Stimulated activated CD4-positive, alpha-beta T cell treated with anti-CD3 and anti-CD28 coated beads, Interleukin-2, amount 100 ng/mL, for 48 hours (primary cell): ENCODE results near the gene C1orf74.

ENCODE experiments used
- DNase-seq, 2 donors: peaks; one replicate each; pipeline ENCODE4 v3.0.0-alpha.2; 2020

C1orf74 gene

DNA sequence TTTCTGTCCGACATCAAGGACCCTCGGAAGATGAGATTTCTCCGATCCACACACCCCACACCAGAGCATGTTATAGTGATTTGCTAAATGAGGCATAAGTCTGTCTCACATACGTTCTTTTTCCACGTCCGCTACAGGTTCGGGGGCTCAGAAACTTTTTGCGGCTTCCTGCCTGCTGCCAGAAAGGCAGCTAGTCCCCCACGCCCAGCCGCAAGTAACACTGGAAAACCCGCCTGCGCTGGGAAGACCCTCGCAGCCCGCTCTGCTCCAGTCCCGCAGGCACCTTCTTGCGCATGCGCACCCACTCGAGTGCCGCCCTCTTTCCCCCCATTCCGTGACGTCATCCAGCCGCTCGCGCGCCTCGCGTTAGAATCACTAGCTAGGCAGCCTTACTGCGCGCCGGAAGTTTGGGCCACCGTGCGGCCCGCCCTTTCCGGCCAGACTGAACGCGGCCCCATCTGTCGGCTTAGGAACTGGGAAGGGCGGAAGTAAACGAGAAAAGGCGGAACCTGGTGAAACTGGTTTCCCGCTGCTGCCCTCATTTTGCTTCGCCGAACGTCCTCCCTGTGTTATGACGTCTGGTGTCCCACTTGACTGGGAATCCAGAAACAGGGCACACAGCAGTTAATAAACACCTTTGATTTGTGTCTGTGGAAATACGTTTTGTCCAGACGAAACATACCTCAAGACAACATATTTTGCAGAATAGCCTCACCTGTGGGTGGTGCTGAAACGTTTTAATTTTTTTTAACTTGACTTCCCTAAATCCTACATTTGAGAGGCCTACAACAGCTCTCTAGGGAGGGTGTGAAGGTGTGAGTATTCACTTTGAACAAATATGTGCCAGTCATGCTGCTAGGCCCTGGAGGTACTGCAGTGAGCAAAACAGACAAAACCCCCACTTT lies at the start of gene C1orf74:
Gene C1orf74, minus strand, starts transcription at position 295 of the 905 bp plus-strand sequence. CDS start 925 bp downstream, outside the sequence.
- DNase-seq = peak; percentile 99

DNA sequence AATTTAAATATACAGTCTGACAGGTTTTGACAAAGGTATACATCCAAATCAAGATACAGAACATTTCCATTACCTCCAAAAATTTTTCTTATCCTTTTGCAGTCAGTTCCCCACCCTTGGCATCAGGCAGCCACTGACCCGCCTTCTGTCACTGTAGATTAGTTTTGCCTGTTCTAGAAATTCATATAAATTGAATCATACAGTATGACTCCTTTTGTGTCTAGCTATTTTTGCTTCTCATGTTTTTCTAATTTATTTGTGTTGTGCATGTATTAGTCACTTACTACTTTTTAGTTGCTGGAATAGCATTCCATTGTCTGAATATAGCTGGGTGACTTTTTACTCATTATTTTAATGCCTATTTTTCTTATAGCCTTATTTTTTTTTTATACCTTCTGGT lies 47.3 kb upstream of the C1orf74 start:
- DNase-seq = no peak

DNA sequence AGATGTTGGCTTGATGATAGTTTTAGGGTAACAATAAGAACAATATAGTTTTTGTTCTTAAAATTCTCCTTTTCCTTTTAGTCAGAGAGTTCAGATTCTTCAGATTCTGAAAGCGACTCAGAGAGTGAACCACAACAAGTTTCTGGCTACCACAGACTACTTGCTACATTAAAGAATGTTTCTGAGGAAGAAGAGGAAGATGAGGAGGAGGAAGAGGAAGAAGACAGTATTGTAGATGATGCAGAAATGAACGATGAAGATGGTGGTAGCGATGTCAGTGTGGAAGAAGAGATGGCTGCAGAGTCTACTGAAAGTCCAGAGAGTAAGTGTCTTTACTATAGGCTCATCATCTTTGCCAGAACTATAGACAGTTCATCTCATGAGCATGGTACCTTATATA lies 46.4 kb upstream of the C1orf74 start:
- no peak for DNase-seq

DNA sequence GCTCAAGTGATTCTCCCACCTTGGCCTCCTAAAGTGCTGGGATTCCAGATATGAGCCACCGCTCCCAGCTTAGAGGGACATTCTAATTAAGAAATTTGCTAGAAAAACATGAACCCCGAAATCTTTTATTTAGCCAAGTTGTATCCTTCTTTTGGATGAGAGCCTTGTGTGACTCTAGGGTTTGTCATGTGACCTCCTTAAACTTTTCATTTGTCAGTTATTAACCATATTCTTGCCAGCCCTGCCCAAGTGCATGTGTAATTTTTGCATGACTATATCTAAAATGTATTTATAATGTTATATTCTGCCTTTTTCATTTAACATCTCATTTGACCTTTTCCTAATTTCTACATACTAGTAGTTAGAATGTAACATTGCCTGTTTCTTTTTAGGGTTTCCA lies 45.4 kb upstream of the C1orf74 start:
- DNase-seq = no peak

DNA sequence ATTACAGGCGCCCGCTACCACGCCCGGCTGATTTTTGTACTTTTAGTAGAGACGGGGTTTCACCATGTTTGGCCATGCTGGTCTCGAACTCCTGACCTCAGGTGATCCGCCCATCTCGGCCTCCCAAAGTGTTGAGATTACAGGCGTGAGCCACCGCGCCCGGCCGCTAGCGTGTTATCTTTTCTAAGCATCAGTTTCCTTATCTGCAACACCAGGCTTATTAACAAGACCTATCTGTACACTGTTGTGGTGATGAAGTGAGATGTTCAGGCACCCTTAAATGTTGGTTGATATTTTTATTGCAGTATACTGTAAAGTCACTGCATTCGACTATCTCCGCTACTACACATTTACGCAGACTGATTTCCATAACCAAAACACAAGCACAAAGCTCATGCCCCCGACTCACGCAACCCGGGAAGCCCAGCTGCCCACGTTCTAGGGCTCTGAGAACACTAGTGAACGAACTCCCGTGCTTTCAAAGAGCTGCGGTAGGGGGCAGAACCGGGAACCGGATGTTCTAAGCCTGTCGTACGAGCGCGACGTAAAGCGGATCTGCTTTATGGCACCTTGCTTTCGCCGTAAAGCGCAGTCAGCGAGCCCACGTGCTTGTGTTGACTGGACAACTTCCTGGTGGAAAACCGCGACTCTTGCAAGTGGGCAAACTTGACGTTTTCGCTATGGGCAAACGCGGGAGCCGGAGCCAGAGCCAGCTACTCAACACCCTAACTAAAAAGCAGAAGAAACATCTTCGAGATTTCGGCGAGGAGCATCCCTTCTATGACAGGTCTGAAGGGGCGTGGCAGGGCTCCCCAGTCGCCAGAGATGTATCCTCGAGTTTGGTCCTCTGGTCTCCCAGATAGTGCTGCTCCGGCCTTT lies 43.3 kb upstream of the C1orf74 start, which contains the start of gene UTP25:
Gene UTP25, plus strand, starts transcription at position 589 of the 879 bp plus-strand sequence. Its CDS starts 92 bp downstream, at position 681.
- peak; percentile 88 to 91 for DNase-seq

DNA sequence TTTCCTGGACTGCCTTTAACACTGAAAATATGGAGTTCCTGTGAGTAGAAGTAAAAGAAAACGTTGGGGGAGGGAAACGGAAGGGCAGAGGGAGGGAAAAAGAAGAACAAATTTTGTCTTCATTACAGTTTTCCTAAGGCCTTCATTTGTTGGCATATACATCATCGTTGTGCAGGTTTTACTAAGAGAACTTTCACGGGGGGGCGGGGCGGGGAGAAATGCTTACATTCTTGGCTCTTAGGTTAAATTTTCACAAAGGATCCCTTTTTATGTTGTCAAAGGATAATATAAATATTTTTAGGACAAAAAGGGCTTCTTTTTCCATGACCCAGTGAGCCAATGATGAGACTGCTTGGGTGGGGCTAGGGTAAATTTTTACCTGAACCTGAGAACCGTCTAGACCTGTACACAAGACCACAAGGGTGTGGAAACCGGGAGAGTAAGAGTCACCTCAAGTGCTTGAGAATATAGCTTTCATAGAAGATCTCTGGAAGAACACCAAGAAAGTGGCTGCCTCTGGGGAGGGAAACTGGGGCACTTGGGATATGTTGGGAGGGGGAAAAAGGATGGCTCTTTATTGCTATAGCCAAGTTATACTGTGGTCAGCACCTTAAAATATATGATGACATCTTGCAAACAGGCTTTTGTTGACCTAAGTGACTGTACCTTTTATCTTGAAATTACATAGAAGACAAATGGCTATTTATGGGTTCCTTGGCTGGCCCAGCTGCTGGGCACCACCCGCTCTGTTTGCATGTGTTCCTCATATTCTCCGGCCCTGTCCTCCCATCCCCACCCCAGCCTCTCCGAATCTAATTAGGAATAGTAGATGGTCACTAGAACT lies 41.5 kb upstream of the C1orf74 start:
- no peak for DNase-seq

DNA sequence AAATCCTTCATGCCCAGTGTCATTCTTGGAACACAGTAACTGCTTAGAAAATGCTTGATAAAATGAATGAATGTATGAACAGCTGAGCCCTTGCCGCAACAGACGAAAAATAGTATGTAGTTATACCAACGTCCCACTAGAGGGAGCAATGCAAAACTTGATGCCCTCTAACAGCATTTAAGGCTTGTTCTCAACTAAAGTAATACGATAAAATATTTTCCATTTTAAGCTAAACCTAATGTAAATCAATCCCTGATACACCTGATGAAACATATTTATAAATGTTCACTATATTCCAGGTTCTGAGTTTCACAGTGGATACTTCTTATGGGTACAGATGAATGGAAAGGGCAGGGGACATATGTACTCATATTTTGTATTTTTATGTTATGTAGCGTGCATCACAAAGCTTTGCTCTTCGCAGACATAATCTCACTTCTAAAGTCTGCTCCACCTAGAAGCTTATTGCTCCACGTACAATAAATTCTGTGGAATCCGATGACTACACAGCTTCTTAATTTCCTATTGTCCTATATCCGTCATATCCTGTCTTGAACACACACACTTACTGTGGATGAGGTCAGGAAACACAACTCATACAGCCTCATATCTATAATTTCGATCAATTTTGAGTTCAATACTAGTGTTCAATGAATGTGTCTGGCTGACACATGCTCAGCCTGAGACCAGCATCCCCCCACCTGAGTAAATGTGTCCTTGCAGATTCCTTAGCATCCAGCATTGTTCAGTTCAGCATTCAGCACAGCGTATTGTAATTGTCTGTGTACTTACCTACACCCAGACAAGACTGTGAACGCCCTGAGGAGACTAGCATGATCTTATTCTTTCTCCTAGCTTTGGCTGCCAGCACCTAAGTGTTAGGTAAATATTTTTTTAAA lies 39.0 kb upstream of the C1orf74 start:
- DNase-seq = no peak

DNA sequence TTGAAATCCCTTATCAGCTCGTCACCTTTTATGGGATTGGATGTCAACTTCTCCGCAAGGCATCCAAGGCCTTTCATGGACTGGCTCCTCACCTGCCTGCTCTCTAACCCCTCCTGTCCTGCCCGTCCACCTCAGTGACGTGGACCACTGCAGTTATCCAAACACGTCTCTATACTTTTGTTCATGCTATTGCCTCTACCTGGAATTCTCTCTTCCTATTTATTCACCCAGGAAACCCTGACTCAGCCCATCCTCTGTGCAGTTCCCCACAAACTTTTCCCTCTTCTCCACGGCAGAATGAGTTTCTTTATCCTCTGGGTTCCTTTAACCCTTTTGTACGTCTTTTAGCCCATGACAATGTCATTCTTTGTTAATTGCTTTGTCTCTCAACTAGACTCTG lies 38.3 kb upstream of the C1orf74 start:
- DNase-seq = no peak

DNA sequence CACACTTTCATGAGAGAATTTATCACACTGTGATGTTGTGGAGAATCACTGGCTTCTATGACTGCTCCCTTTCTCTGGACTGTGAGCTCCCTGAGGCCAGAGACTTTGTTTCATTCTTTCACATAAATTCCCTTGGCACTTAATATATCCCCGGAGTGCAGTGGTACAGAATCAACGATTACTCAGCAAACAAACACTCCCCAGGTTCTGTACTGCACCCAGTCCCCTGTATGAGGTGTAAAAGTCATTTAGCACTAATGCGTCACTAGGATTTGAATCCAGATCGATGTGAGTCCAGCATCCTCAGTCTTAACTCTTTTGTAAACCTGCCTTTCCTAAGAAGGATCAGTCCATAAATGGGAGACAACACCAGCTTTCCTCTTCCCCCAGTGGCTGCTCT lies 36.6 kb upstream of the C1orf74 start:
- no peak for DNase-seq

DNA sequence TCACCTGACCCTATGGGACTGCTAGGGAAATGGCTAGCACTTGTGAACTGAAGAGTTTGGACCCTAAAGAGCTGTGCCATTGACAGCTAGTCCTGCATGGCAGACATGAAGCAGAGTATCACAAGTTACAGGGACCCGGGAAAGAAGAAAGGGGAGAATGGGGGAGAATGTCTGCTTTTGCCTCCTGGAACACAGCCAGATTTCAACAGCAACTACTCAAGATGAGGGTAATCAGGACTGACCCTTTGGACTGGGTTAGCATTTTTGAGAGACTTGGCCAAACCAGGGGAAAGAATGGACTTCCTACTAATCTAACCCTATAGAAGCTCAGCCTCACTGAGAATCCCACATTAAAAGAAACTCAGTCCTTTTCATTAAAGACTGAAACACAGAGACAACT lies 34.7 kb upstream of the C1orf74 start:
- no peak for DNase-seq

DNA sequence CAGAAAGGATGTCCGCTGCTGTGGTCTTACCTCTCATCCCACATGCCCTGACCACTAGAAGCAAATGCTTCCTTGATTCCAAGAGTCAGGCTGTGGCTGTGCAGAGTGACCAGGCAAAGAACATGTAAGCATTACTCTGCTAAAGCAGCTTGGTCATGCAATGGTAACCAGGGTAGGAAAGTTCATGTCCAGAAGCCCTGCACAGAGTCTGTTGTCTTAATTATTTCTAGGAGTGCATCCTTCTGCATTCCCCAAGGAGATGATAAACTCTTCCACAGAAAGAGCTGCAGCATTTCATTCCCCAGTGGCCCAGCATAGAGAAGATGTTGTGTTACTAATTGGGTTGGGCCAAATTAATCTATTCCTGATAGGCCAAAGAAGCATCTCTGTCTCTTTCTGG lies 33.3 kb upstream of the C1orf74 start:
- no peak for DNase-seq

DNA sequence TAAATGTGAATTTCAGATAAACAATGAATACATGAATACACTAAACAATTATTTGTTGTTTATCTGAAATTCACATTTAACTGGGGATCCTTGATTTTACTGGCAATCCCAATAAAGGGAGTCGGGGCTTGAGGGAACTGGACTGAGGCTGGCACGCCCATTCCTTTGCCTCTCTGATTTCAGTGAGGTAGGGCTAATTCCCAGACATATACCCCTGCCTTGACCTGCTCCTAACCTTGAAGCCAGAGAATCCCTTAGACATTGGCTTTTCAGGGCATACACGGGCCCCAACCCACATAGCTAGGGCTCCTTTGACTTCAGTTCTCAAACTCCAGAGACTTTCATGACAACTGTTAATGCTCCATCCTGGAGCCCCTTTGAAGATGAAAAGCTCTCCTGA lies 32.6 kb upstream of the C1orf74 start:
- DNase-seq = no peak

DNA sequence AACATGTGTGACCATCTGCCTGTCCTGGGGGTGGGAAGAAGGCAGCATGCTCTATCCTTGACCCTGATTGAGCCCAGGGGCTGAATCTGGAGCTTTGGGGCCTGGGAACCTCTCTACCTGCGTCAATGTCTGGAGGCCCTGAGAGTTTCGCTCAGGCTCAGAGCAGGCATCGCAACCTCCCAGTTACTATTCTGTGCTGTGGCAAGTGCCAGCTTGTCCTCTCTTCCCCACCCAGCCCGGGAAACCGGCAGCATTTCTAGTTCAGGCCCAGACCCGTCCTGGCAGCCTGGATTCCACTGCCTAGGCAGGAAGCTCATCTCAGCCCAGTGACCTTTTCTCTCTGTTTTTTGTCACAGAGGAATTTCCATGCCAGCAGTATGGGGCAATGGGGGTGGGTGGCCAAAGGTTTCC lies 31.6 kb upstream of the C1orf74 start:
- no peak for DNase-seq

DNA sequence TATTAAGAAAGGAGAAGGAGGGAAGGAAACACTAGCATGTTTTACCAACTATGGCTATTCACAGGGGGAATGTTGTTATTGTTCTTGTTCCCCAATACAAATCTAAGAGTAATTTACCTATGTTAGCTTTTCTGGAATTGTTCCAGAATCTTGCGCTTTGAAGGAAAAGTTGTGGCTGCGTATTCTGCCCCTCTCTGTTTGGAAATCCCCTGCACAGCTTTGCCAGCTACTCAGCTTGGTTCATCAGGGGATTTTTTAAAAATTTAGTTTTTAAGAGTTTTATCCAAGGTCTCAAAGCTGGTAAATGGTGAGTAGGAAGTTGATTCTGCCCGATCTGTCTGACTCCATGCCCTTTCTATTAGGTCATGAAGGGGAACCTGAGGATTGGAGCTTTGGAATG lies 31.1 kb upstream of the C1orf74 start:
- DNase-seq = no peak

DNA sequence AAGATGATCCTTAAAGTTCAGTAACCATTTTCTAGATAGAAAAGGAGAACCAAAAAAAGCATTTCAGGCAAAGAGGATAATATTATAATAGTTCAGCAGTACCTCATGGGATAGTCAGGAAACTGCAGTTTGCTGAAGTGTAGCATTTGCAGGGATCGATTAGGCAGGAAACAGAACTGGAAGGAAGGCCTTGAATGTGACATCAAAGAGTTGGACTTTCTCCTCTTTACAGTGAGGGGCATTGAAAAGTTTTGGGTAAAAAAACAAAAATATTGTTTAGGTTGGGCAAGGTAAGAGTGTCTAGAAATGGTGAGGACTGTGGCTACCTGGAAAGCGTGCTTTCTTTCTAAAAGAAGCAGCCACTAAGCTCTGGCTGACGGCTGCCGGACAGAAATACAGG lies 29.5 kb upstream of the C1orf74 start:
- no peak for DNase-seq

DNA sequence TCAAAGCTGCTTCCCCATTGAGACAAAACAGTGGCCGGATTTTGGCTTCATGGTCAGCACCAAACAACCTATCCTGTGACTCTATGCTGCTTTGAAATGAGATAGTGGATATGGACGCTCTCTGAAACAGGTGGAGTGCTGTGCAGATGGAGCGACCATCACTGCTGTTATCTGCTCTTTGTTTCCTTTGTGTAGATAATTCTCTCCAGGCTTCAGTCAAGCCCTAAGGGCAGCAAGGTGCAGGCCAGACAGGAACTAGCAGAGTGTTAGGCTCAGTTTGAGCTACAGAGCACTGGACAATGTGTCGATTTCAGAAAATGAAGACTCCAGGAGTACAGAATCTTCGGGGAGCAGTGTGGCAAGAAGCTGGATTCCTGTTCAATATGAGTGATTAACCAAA lies 26.4 kb upstream of the C1orf74 start:
- no peak for DNase-seq

DNA sequence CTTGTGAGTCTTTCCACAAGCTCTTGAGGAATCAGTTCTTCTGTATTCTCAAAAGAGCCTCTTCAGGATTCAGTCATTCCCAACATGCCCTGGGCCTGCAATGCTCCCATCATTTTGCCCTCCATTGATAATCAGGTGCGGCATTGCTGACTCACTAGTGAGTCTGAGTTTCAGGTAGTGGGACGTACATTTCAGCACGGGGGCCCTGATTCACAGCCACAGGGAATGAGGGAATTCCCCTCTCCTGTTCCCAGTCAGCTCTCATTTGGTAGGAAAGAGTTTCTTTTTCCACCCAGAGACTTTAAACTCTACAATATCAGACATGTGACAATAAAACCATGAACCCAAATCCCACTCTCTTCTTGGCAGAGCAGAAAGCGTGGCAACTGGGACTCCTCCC lies 25.3 kb upstream of the C1orf74 start:
- DNase-seq = no peak

DNA sequence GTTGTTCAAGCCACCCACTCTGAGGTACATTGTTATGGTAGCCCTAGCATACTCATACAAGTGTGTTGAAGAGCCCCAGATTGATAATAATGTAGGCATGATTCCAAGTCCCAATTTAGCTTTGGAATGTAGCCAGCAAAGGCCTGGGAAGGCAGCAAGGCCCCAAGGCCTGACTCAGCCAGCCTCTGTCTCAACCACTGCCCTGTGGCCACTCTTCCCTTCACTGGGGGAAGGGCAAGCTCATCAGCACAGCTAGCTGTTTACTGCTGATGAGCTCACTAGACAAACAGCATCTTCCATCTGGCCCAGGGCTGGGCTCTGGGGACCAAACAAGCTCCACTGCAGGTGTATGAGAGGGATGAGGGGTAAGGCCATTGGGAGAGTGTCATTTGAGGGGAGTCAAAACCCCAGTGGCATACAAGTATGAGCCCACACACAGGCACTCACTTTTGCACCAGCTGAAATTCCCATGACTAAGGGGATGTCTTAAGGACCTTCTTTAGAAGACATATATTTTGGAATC lies 23.8 kb upstream of the C1orf74 start:
- no peak for DNase-seq

DNA sequence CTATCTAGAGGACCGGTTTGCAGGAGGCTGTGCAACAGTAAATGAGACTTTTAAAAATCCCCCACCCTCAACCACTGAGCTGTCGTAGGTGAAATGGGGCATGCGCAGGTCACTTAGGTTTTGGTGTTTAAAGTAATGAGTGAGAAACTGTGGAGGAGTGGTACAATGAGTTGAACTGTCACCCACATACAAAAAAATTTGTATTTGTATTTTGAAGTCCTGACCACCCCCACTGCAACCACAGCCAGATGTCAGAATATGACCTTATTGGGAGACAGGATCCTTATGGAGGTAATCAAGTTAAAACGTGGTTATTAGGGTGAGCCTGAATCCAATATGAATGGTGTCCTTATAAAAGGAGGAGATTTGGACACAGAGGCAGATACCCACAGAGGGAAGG lies 23.1 kb upstream of the C1orf74 start:
- no peak for DNase-seq

DNA sequence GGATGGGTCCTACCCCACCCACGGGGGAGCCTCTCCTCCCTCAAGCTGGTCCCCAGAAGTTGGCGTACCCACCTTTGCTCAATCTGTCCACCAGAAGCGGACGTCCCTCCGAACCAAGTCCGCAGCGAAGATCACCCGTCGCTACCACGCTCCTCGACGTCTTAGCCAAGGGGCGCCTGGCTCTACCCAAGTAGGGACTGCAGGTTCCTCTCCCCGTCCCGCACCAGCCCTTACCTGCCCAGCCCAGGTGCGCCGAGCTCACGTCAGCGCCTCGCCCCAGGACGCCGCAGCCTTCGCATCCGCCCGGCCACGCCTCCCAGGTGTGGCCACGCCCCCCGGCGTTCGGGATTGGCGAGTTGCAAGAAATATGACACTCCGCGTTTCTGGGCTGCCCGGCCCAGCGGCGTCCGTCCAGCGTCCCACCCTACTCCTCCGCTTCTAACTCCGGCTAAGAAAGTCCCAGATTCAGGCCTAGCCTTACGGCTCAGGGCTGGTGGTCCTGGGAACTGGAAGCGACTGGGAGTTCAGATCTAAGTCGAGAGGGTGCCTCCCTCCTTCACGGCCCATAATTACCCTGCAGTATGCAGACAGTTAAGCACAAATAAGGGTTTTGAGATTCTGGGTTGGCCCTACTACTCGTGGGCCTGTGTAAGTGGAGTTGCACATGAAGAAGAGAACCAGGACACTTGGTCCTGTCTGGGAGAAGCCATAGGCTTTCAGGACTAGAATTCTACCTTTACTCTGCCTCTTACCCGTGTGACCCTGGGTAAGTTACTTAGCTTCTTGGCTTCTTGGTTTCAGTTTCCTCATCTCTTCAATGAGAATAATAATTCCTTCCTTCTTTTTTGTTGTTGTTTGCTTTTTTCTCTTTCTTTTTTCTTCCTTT lies 21.8 kb upstream of the C1orf74 start, which contains the start of gene IRF6:
Gene IRF6, minus strand, starts transcription at position 268 of the 886 bp plus-strand sequence. CDS start 4,729 bp downstream, outside the sequence.
- DNase-seq = peak; percentile 33 to 70
